Kidney (tissue), 14 donors: ENCODE results near the gene CHRNB4. TPM values are rescaled to one million over a fixed set of nuclear protein-coding genes. Genes with fewer than 3 reads are reported as not detected.
A peak's percentile ranks its signal among the peaks of the same experiment; 100 is the strongest.

Source experiments
- DNase-seq, 5 donors: peaks; one replicate each; pipeline ENCODE4 v3.0.0-alpha.2; 2013 to 2020
- FAIRE-seq: peaks from 2 replicates; lab custom pipeline; 2012; peaks lifted over from hg19 to GRCh38; lab: Jason Lieb, UNC
- H3K27ac ChIP-seq, 2 donors: one replicate each; pipeline ENCODE4 v1.7.0; 2013; ENCODE audit warnings: low read depth in 2 of 2, low read length in 2 of 2, inconsistent platforms in 1 of 2
- H3K27me3 ChIP-seq: one replicate; pipeline ENCODE4 v1.7.1; 2013; ENCODE audit warnings: low read length, inconsistent platforms; ENCODE audit not compliant: control insufficient read depth, insufficient read depth
- H3K36me3 ChIP-seq, 3 donors: one replicate each; pipeline versions ENCODE4 v1.7.0 to v1.7.1; 2013; ENCODE audit warnings: low read length in 3 of 3, control low read depth in 1 of 3, inconsistent platforms in 1 of 3; ENCODE audit not compliant: insufficient read depth in 3 of 3, control insufficient read depth in 2 of 3
- H3K4me1 ChIP-seq, 3 donors: one replicate each; pipeline versions ENCODE4 v1.7.0 to v1.7.1; 2013; ENCODE audit warnings: low read length in 3 of 3, inconsistent platforms in 1 of 3, low read depth in 1 of 3; ENCODE audit not compliant: control insufficient read depth in 2 of 3, insufficient read depth in 2 of 3
- H3K4me3 ChIP-seq, 3 donors: one replicate each; pipeline versions ENCODE4 v1.7.0 to v1.8.1; 2013; ENCODE audit warnings: low read length in 3 of 3, control low read depth in 1 of 3, inconsistent platforms in 1 of 3
- H3K9ac ChIP-seq, 3 donors: one replicate each; pipeline versions ENCODE4 v1.7.0 to v1.7.1; 2013; ENCODE audit warnings: low read length in 3 of 3, control low read depth in 1 of 3, inconsistent platforms in 1 of 3
- H3K9me3 ChIP-seq, 3 donors: one replicate each; pipeline versions ENCODE4 v1.7.0 to v1.7.1; 2013; ENCODE audit warnings: low read length in 3 of 3, control low read depth in 1 of 3, inconsistent platforms in 1 of 3; ENCODE audit not compliant: control insufficient read depth in 2 of 3, insufficient read depth in 1 of 3
- CTCF ChIP-seq: IDR thresholded peaks from 3 replicates; pipeline ENCODE4 v1.5.1; 2012; ENCODE audit warnings: mild to moderate bottlenecking, moderate library complexity, borderline replicate concordance; ENCODE audit not compliant: insufficient read depth; ENCODE audit errors: extremely low read depth
- intact Hi-C: fragments of 100-400 bp; cut with DNase I; formaldehyde crosslinking; loops from one replicate; pipeline ENCODE4 v1.11.1; 2022
- polyA plus RNA-seq: library from polyadenylated mRNA; stranded (reverse); fragments of 350-450 nt; fragmentation: Illumina TruSeq; extraction: RNeasy Lipid Tissue Mini Kit (QIAGEN cat#74804); gene quantifications from one replicate; pipeline ENCODE4 v1.2.3, GENCODE V29; 2014; ENCODE audit warnings: low read depth, low replicate concordance; ENCODE audit not compliant: insufficient read depth
- total RNA-seq: library from RNA; stranded (reverse); fragmentation: NEBNext Ultra II Directional; extraction: Animal tissue kit (Norgen Biotek cat#: 25700); gene quantifications from one replicate; pipeline ENCODE4 v1.2.1, GENCODE V29; 2021
- donor health status: control.
- donor health status: control.
- donor health status: control.
- donor health status: control.
- donor health status: control.
- donor health status: DM: yes; HTN: yes; CAD: no.
- donor health status: Normal renal cell carcinoma (clear cell type).

CHRNB4 gene
- total and polyA plus RNA-seq, 2 donors from 2014 or later: 0.13 to 0.32 TPM

- no peak for TF ChIP-seq CTCF
- Histone ChIP-seq H3K27me3 (no peaks in the 10 kb centered on the region), H3K4me3 (no peak overlapping the region), H3K9me3 (no peaks in the 10 kb centered on the region), H3K4me1 (peaks cover 0 to 8% (median 4%) of the 10 kb centered on the region in 3 donors), H3K36me3 (no peaks in the 10 kb centered on the region), H3K27ac (no peak overlapping the region), H3K9ac (no peak overlapping the region)
- FAIRE-seq (no peak), DNase-seq (peak in 1 of 5 donors; percentile 36)
- intact Hi-C loops: no loop called here
These were observed 41.1 kb upstream of the CHRNB4 start for GRCh38 chr15:78682004-78682651.

- H3K36me3 ChIP-seq: no peaks in the 10 kb centered on the region
- no peak overlapping the region for H3K27ac ChIP-seq
- no peak overlapping the region for H3K9ac ChIP-seq
- intact Hi-C loops: no loop called here
- H3K4me1 ChIP-seq: peaks cover 0 to 8% (median 4%) of the 10 kb centered on the region in 3 donors
- no peak for FAIRE-seq
- no peak for TF ChIP-seq CTCF
- H3K4me3 ChIP-seq: no peak overlapping the region
- no peaks in the 10 kb centered on the region for H3K9me3 ChIP-seq
- peak in 4 of 5 donors; percentile 37 to 74 (median 58) for DNase-seq
- H3K27me3 ChIP-seq: no peaks in the 10 kb centered on the region
These were observed 40.4 kb upstream of the CHRNB4 start for GRCh38 chr15:78681281-78682003.

GRCh38 chr15:78680431-78681075, 39.5 kb upstream of the CHRNB4 start:
- Histone ChIP-seq H3K36me3 (no peaks in the 10 kb centered on the region), H3K4me1 (peaks cover 0 to 3% (median 0%) of the 10 kb centered on the region in 3 donors), H3K27ac (no peak overlapping the region), H3K9me3 (no peaks in the 10 kb centered on the region), H3K4me3 (no peak overlapping the region), H3K27me3 (no peaks in the 10 kb centered on the region), H3K9ac (no peak overlapping the region)
- intact Hi-C loops: no loop called here
- TF ChIP-seq CTCF: no peak
- no peak for FAIRE-seq
- peak in 1 of 5 donors; percentile 42 for DNase-seq
